ENCODE measurements around the gene PRKN.

DNA sequence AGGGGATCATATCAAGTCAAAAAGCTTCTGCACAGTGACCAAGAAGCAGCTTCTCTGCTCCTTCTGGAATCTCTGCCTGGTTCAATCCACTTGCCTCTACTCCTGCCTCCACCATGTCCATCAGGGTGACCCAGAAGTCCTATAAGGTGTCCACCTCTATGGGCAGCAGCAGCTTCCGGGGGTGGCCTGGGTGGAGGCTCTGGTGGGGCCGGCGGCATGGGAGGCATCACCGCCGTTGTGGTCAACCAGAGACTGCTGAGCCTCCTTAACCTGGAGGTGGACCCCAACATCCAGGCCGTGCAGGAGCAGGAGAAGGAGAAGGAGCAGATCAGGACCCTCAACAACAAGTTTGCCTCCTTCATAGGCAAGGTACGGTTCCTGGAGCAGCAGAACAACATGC lies 159.3 kb downstream of the PRKN start:
- TF ChIP-seq CTCF (conservative IDR thresholded peaks at IDR 0.05 in 1 of 2, IDR thresholded peaks at IDR 0.05 in 1 of 2; ENCODE audit: low read depth in 1 of 2, low read length in 2 of 2) (no peak), EZH2 (IDR thresholded peaks at IDR 0.05; ENCODE audit: low read length, missing control alignments) (no peak)

All from fibroblast of lung (primary cell).